Measurements from ENCODE around the gene COX7A2.

COX7A2 gene

DNA sequence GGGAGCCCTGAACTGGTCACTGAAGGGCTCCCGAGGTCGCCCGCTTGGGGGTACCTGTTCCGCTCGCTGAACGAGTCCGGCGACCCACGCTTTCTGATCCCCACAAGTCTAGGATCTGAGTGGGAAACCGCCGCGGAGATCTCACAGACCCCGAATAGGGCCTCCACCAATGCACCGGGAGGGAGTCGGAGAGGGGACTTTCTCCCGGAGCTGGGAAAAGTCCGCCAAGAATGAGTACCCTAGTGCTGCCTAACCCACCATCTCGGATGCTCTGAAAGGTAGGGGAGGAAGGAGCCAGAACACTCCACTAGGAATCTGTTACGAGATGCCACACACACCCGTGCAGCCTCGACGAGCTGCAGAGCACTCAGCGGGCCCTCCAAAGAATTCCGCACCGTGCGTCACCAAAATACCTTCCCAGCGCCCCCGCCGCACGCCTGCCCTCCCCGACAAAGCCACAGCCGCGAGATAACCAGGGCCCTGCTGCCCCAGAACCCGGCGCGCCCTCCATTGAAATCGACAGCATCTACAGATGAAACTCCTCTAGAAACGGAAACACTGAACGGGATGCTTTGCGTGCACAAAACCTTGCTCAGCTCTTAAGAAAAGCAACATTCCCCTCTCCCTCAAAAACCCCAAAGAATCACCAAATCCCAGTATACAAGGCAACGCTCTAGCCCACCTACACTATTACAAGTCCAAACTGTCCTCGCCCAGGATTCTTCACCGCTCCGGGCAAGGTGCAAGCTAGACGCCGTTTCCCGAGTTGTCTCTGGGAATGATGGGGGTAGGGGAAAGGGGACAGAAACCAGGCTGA lies 38.4 kb downstream of the COX7A2 start:
- Histone ChIP-seq H3K4me3 (IDR thresholded peaks at IDR 0.05; ENCODE audit: insufficient read depth, low read depth, low read length) (no peak overlapping the region), H3K79me2 (ENCODE audit: insufficient read depth, low read depth) (no peaks in the 10 kb centered on the region), H3K36me3 (ENCODE audit: insufficient read depth) (no peaks in the 10 kb centered on the region), H3K27me3 (ENCODE audit: insufficient read depth, low read depth) (no peaks in the 10 kb centered on the region), H3K9ac (no peak overlapping the region), H3K4me2 (peak overlapping the region; percentile 48), H3K27ac (no peak overlapping the region), H3K4me1 (ENCODE audit: low read depth, poor library complexity, severe bottlenecking) (no peaks in the 10 kb centered on the region), H2AFZ (ENCODE audit: low read depth) (peak overlapping the region; percentile 44), H4K20me1 (ENCODE audit: insufficient read depth) (no peaks in the 10 kb centered on the region)
- TF ChIP-seq, protein P1, sequence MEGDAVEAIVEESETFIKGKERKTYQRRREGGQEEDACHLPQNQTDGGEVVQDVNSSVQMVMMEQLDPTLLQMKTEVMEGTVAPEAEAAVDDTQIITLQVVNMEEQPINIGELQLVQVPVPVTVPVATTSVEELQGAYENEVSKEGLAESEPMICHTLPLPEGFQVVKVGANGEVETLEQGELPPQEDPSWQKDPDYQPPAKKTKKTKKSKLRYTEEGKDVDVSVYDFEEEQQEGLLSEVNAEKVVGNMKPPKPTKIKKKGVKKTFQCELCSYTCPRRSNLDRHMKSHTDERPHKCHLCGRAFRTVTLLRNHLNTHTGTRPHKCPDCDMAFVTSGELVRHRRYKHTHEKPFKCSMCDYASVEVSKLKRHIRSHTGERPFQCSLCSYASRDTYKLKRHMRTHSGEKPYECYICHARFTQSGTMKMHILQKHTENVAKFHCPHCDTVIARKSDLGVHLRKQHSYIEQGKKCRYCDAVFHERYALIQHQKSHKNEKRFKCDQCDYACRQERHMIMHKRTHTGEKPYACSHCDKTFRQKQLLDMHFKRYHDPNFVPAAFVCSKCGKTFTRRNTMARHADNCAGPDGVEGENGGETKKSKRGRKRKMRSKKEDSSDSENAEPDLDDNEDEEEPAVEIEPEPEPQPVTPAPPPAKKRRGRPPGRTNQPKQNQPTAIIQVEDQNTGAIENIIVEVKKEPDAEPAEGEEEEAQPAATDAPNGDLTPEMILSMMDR (conservative IDR thresholded peaks at IDR 0.05; ENCODE audit: low read depth, low read length) = no peak

DNA sequence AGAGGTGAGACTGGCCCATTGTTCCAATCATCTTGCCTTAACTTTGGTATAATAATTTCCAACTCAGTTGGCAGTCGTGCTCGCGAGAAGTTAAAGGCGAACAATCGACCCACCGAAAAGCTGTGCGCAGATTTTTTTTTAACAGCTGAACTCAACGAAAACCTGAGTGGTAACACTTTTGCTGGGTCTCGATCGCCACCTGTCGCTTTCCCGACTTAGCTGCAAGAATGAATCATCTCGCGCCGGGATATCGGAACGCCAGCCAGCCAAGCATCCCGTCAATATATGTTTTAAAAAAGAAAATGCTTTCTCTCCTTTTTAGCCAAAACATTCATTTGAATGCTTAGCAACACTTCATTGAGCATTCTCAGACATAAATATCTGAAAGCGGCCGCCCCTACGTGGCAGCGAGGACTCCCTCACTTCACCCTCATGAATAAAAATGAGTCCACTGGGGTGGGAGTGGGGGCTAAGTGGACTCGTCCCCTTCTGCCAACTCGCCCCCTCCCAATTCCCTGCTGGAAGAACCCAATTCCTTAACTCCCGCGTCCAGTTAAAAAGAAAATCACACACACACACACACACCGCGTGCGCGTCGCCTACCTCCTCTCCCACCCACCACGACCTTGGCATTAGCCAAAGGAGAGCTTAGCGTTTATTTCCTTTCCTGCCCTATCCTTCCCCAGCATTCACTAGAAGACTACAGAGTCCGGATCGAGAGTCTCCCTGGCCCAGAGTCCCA lies 39.2 kb downstream of the COX7A2 start:
- Histone ChIP-seq H3K4me2 (peak overlapping the region; percentile 48; the same call in 1 of the 2 replicates), H3K36me3 (ENCODE audit: insufficient read depth) (no peaks in the 10 kb centered on the region), H3K4me1 (ENCODE audit: low read depth, poor library complexity, severe bottlenecking) (no peaks in the 10 kb centered on the region), H2AFZ (ENCODE audit: low read depth) (peak overlapping the region; percentile 44), H4K20me1 (ENCODE audit: insufficient read depth) (no peaks in the 10 kb centered on the region), H3K27ac (no peak overlapping the region), H3K79me2 (ENCODE audit: insufficient read depth, low read depth) (no peaks in the 10 kb centered on the region), H3K9ac (no peak overlapping the region), H3K27me3 (ENCODE audit: insufficient read depth, low read depth) (no peaks in the 10 kb centered on the region), H3K4me3 (IDR thresholded peaks at IDR 0.05; ENCODE audit: insufficient read depth, low read depth, low read length) (no peak overlapping the region)
- TF ChIP-seq, protein P1 (conservative IDR thresholded peaks at IDR 0.05; ENCODE audit: low read depth, low read length) = peak; percentile 69

DNA sequence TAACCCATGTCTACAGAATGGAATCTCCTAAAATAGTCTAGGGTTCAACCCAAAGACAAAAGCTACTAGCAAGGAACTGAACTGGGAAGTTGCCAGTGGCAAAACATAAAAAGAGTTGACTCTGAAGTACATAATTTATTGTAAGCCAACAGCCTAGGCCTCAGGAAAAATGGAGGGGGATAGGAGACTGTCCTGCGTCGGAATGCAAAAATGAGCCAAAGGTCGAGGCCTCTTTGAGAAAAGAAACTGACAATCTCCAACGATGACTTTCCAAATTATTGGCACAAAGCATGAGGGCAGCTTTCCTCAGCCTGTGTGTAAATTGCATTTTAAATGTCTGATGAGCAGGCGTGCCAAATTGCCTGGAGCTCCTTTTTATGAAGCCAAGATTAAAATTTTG lies 39.9 kb downstream of the COX7A2 start:
- no peak overlapping the region for H3K9ac ChIP-seq

GRCh38 chr6:75202676-75203131 lies 40.9 kb downstream of the COX7A2 start:
- TF ChIP-seq, protein P1 (conservative IDR thresholded peaks at IDR 0.05; ENCODE audit: low read depth, low read length) = no peak
- Histone ChIP-seq H3K4me1 (ENCODE audit: low read depth, poor library complexity, severe bottlenecking) (no peaks in the 10 kb centered on the region), H3K27ac (no peak overlapping the region), H3K36me3 (ENCODE audit: insufficient read depth) (no peaks in the 10 kb centered on the region), H3K27me3 (ENCODE audit: insufficient read depth, low read depth) (no peaks in the 10 kb centered on the region), H3K9ac (no peak overlapping the region), H3K4me2 (no peak overlapping the region), H2AFZ (ENCODE audit: low read depth) (no peak overlapping the region), H3K4me3 (IDR thresholded peaks at IDR 0.05; ENCODE audit: insufficient read depth, low read depth, low read length) (no peak overlapping the region), H4K20me1 (ENCODE audit: insufficient read depth) (no peaks in the 10 kb centered on the region), H3K79me2 (ENCODE audit: insufficient read depth, low read depth) (no peaks in the 10 kb centered on the region)

More for the DNA sequence above, 39.9 kb downstream of the COX7A2 start:
- TF ChIP-seq, protein P1 (conservative IDR thresholded peaks at IDR 0.05; ENCODE audit: low read depth, low read length) = no peak
- Histone ChIP-seq H3K4me1 (ENCODE audit: low read depth, poor library complexity, severe bottlenecking) (no peaks in the 10 kb centered on the region), H2AFZ (ENCODE audit: low read depth) (peak overlapping the region; percentile 44; the same call in 1 of the 2 replicates), H3K27ac (no peak overlapping the region), H4K20me1 (ENCODE audit: insufficient read depth) (no peaks in the 10 kb centered on the region), H3K79me2 (ENCODE audit: insufficient read depth, low read depth) (no peaks in the 10 kb centered on the region), H3K4me3 (IDR thresholded peaks at IDR 0.05; ENCODE audit: insufficient read depth, low read depth, low read length) (no peak overlapping the region), H3K27me3 (ENCODE audit: insufficient read depth, low read depth) (no peaks in the 10 kb centered on the region), H3K4me2 (no peak overlapping the region), H3K36me3 (ENCODE audit: insufficient read depth) (no peaks in the 10 kb centered on the region)

Measured in KMS-11 (cell line).